Activated CD8-positive, alpha-beta memory T cell treated with anti-CD3 and anti-CD28 coated beads, Interleukin-2, amount 50 U/mL, for 48 hours (primary cell): ENCODE results near the gene L1CAM.
A peak's percentile ranks its signal among the peaks of the same experiment; 100 is the strongest.
"Not testable (repeated sequence)": the region's sequence is repeated elsewhere in the genome, so short reads cannot be mapped to it uniquely, and the experiment has no call there.

Experiments
- DNase-seq: peaks from one replicate; pipeline ENCODE4 v3.0.0-alpha.2; 2020

Gene L1CAM

DNA sequence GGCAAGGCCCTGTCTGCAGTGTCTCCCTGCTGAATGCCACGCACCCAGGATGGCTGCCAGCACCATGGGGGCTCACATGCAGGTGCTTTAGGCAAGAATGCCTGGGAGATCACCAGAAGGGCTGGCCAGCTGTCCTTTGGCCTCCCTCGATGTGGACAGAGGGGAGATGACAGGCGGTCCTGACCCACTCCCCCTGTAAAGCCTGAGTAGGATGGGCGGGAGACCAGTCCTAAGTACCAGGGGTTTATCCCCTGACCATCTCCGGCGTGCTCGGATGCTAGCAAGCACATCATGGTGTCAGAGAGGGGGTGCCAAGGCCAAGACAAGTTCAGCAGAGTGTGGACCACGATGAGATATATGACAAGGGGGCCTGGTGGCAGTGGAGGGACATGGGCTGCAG, 60.9 kb downstream of the L1CAM start:
- DNase-seq = no peak

DNA sequence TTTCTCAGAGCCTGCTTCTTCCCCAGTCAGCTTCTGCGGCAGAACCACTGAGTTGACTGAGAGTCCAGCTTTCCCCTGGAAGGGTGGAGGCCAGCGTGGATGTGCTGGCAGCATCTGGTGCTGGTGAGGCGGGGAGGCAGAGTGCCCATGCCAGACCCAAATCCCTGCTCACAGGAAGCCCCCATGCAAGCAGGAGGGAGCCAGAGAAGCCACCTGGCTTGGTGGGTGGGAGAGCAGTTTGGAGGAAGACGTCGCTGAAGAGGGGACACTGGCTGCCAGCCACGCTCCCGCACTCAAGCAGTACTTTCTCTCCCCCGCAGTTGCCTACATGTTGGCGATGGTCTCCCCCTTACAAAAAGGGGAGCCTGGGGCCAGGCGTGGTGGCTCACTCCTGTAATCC, 61.6 kb downstream of the L1CAM start:
- no peak for DNase-seq

DNA sequence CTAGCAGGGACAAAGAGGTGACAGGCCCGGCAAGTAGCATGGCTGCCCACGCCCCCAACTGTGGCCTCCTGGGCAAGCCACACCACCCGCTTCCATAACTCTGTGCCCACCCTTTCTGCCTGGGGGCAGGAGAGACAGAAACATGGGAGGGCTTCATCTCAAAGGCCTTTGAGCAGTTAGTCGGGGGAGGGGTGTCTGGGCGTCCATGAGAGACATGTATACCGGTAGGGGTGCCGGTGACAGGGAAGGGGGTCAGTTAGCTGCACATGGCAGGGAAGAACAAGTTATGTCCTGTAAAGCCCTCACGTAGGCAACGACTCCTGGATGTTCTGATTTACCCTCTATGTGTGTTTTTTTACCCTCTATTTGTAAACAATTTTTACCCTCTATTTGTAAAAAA, 64.9 kb downstream of the L1CAM start:
- DNase-seq = no peak

DNA sequence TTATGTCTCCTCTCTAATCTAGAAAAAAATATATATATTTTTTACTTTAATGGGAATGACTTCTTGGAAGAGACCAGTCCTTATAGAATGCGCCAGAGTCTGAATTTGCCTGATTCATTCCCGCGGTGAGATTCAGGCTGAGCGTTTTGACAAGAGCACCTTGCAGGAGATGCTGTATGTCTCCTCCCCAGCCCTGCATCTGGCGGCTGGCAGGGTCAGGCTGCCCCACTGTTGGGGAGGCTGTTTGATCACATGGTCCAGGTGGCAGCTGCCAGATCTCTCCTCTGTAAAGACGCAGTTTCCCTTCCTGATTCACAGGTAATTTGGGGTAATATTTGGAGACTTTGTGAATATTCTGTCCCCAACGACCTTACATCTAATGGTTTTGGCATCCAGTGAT, 65.4 kb downstream of the L1CAM start:
- DNase-seq = no peak

DNA sequence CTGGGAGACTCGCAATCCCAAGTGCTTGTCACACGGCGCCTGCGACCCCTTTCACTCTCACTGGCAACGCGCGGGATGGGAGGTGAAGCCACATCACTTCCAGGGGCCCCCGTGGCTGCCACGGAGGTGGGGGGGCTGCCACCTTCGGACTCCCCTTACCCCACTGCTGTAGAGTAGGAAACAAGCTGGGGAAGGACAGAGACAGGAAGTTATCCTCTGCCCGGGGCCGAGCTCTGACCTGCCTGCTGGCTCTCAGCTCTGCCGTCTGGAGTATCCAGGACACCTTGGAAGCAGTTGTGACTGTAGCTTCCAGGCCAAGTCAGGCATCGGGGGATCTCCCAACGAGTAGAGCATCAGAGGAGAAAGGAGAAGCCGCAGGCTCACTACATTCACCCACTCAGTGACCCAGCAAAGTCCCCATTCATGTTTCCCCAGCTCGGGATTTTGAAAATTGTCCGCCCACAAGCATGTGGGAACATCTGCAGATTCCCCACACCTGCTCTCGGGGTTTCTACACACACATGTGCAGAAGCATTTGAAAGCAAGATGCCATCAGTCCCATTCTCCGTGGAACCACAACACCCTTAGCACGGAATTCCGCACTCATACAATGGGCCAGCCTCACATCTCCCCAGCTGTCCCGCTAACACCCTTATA, 66.5 kb downstream of the L1CAM start:
- no peak for DNase-seq

DNA sequence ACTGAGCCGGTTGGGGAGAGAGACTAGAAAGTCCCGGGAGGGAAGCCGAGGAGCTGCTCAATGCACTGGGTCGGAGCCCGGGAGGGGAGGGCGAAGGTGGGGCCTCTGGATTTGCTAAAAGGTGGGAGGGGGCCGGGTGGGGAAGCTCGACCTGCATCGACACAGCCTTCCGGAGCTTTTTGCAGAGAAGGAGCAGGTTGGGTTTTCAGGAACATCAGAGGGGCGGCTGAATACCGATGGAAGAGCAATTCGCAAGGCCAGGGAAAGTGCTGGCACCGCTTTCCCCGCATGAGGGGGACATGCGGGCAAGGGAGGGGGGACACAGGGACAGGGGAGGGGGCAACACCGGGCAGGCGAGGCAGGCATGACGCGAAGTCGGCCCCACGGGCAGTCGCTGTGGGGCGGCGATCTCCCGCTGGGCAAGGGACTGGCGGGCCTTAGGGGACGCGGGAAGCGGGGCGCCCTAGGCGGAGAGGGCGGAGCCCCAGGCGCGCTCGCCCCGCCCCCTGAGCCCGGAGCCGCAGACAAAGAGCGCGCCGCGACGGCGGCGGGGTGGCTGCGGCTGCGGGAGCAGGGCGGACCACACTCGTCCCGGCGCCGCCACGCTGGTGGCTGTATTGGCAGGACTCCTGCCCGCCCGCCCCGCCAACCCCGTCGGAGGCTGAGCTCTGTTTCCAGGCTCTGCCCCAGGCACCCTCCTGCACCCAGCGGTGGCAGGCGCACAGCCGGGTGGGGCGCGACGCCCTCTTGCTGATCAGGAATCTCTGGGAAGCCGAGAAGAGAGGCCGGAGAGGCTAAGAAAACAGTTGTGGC, 67.2 kb downstream of the L1CAM start:
- peak; percentile 69 for DNase-seq

DNA sequence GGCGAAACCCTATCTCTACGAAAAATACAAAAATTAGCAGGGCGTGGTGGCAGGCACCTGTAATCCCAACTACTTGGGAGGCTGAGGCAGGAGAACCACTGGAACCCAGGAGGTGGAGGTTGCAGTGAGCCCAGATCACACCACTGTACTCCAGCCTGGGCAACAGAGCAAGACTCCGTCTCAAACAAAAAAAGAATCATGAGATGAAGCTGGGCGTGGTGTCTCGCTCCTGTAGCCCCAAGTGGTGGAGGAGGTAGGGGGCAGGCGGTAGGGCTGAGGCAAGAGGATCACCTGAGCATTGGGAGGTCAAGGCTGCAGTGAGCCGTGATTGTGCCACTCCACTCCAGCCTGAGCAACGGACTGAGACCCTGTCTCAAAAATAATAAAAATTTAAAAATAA, 67.9 kb downstream of the L1CAM start:
- DNase-seq = not testable (repeated sequence)

DNA sequence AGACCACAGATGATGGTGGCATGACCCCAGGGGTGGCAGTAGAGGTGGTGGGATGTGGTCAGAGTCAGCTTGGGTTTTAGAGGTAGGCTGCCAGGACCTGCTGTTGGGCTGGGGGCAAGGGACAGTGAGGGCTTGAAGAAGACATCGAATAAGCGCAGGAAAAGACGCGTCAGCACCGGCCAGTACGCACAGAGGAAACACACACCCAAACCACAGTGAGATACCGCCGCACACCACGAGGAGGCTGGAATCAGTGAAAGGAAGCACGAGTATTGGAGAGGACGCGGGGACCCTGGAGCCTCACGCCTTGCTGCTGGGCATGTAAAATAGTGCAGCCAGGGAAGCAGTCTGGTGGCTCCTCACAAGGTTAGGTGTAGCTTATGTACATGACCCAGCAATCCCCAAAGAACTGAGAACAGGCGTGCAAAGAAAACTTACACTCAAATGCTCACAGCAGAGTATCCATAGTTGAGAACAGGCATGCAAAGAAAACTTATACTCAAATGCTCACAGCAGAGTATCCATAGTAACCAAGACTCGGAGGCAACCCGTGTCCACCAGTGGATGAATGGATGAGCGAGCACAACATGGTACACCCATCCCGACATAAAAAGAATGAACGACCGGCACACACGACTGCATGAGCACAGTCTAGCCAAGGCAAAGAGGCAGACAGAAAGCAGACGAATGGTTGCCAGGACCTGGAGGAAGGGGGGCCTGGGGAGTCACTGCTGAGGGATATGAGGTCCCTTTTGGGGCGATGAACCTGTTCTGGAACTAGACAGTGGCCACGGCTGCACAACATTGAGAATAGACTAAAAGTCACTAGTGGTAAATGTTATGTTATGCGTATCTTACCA, 68.9 kb downstream of the L1CAM start:
- DNase-seq = peak; percentile 50

DNA sequence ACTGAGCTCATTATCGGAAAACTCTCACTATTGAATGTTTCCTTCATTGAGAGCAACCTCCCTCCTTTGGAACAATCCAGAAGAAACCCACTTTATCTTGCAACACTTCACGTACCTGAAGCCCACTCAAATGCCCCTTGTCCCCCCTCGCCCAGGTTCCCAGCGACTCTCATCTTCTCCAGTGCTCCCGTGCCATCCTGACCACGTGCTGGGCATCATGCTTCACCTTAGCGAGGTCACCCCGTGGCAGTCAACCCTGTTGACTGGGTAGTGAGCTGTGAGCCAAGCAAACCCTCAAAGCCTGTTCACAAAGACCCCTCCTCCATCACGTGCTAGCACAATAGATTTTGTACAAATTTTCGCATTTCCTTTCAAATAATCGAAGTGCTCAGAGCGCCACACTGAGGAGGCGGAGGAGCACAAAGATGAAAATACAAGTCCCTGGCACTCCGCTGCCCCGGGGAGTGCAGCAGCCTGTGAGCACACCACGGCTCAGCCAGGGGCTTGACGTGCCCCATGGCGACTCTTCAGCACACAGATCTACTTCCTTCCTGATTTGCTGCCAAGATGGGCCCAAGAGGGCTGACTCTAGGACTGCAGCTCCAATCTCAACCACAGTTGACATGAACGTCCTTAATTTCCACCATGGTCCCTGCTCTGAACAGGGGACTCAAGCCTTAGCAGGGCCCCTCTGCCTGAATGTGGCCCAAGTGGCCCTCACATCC, 71.2 kb downstream of the L1CAM start:
- no peak for DNase-seq

DNA sequence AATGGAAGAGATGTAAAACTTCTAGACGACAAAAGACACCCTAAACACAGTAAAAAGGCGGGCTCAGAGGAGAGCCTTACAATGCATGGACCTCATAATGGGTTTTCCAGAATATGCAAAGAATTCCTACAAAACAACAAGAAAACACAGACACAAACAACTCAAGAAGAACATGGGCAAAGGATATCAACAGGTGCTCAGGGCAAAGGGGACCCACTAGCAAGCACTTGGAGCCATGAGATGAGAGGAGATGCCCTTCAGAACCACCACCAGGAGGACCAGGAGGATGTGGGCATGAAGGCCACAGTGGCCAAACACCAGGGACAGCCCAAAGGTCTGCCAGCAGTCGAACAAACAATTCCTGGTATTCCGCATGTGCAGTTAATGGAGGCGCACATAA, 72.8 kb downstream of the L1CAM start:
- DNase-seq = no peak

DNA sequence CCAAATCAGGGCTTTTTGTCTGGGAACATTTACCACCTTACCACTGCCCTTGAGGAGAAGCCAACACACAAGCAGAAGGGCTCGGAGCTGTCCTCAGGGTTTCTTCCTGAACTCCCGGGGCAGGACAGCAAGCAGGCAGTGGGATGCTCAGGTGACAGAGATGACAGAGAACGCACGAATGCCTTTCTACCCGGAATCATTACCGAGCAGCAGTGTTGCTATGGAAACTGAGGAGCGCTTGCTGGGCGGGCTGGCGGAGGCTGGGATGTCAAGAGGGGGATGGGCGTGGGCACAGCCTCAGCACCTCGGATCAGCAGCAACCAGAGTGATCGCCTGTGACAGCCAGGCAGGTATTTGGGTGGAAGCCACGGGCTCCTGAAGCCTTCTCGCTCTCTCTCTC, 73.8 kb downstream of the L1CAM start:
- no peak for DNase-seq
